BJ (cell line): ENCODE results near the gene ANO10. TPM values are rescaled to one million over a fixed set of nuclear protein-coding genes. Genes with fewer than 3 reads are reported as not detected.

Source experiments
- CTCF ChIA-PET: fragments of 350-600 bp; formaldehyde crosslinking; extraction: SDS; loops from one replicate; lab custom pipeline; 2021; ENCODE audit warnings: antibody characterized with exemption, inconsistent platforms; lab: Yijun Ruan, JAX
- POLR2A ChIA-PET: fragments of 300-600 bp; sonication (Branson Sonifier 250); formaldehyde crosslinking; extraction: SDS; loops from one replicate; lab custom pipeline; 2021; ENCODE audit warnings: antibody characterized with exemption; lab: Charles Lee
- DNase-seq: peaks from one replicate; pipeline ENCODE4 v3.0.0-alpha.2; 2011; ENCODE audit warnings: low read depth
- H3K27me3 ChIP-seq: 2 replicates; pipeline ENCODE4 v1.6.0; 2011; ENCODE audit warnings: low read length; ENCODE audit not compliant: control insufficient read depth, insufficient read depth
- H3K36me3 ChIP-seq: 2 replicates; pipeline ENCODE4 v1.5.1; 2011; ENCODE audit warnings: low read length; ENCODE audit not compliant: control insufficient read depth, insufficient read depth
- H3K4me3 ChIP-seq: 2 replicates; pipeline ENCODE4 v1.5.1; 2011; ENCODE audit warnings: low read depth, mild to moderate bottlenecking, control low read depth, low read length
- polyA plus RNA-seq: library from polyadenylated mRNA; depleted of rRNA; stranded (reverse); fragments of >200 nt; gene quantifications from 2 replicates; pipeline ENCODE4 v1.2.3, GENCODE V29; 2011; rRNA removed
- small RNA-seq: library from RNA; depleted of rRNA; stranded (forward); fragments of <200 nt; gene quantifications from one replicate; pipeline ENCODE3, GENCODE V24; 2012; ENCODE audit warnings: low replicate concordance, low read depth; ENCODE audit not compliant: insufficient read length
- TF ChIP-seq, protein P1 (sequence below): IDR thresholded peaks from 2 replicates; pipeline ENCODE4 v1.5.1; 2011; ENCODE audit warnings: low read depth, mild to moderate bottlenecking, control low read depth, inconsistent platforms, low read length, moderate library complexity; ENCODE audit not compliant: insufficient read depth

Gene ANO10
- polyA plus RNA-seq, 1 experiment = 36.6 TPM

DNA sequence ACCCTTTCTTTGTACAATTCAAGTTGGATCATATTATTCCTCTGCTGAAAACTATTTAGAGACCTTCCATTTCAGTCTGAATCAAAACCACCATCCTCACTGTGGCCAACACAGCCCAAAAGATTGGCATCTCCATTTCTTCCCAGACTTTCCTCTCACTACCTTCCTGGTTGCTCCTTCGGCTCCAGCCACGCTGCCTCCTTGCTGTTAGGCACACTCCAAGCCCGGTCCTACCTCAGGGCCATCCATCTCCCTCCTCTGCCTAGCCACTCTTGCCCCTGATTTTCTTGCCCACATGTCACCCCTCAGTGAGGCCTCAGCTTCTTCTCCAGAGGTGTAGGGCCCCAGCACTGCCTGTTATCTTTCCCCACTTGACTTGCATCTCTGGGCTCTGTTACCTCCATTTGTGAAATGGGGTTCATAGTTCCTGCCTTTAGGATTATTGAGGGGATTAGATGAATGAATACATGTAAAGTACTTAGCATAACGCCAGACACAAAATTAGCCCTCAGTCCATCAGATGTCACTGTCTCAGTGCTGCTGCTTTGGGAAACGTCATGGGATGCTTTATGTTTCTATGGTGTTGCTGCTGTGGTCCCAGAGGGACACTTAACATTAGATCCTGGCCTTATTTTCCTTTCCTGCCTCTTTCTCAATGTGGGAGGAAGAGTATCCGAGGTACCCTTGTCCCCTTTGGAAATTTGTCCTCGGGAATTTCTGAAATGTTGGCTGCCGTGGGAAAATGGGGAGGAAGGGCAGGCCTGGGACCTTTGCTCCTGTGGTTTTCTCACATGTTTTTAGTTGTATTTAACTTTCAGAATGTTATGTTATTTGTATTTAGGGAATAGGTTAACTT is 304.1 kb downstream of the ANO10 start:
- CTCF ChIA-PET = interaction anchor here (0.7 kb wide), 1 partner anchor 153 kb away, joined by 4 read pairs; no protein-coding TSS in a partner anchor
- TF ChIP-seq, protein P1, sequence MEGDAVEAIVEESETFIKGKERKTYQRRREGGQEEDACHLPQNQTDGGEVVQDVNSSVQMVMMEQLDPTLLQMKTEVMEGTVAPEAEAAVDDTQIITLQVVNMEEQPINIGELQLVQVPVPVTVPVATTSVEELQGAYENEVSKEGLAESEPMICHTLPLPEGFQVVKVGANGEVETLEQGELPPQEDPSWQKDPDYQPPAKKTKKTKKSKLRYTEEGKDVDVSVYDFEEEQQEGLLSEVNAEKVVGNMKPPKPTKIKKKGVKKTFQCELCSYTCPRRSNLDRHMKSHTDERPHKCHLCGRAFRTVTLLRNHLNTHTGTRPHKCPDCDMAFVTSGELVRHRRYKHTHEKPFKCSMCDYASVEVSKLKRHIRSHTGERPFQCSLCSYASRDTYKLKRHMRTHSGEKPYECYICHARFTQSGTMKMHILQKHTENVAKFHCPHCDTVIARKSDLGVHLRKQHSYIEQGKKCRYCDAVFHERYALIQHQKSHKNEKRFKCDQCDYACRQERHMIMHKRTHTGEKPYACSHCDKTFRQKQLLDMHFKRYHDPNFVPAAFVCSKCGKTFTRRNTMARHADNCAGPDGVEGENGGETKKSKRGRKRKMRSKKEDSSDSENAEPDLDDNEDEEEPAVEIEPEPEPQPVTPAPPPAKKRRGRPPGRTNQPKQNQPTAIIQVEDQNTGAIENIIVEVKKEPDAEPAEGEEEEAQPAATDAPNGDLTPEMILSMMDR = no peak
- DNase-seq = no peak

DNA sequence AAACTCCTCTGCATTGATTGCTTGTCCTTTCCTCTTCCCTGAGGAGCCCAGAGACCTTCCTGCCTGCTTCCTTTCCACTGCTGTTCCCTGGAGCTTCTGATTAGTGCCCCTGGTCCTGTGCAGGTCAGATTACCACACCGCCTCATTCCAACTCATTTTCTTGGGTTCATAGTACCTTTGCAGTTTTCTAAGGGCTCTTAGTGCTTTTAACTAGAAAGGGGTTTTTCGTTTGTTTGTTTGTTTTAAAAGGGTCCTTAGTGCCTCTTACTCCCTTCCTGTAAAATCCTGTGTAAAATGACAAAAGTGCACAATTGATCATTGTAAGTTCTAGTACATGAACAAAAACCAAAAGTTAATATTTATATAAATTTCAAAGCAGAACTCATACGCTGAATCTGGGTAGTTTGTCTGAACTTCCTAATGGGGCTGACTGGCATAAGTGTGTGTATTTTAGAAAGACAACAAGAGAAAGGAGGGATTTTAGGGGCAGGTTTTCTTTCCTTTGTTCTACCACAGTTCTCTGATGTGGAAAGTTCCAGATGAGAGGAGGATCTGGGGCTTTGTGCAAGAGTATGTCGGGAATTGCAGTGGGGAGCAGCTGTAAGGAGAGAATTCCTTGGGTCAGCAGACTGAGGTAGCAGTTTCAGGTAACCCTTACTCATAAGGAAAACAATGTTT is 304.9 kb downstream of the ANO10 start:
- Histone ChIP-seq H3K36me3 (peaks cover 3% of the 10 kb centered on the region; the same call in 1 of the 2 replicates), H3K27me3 (no peaks in the 10 kb centered on the region), H3K4me3 (no peak overlapping the region)
- DNase-seq = no peak
- TF ChIP-seq, protein P1 = no peak
- ChIA-PET POLR2A (no interaction called here), CTCF (interaction anchor here (0.7 to 0.8 kb wide), 3 partner anchors 17 to 152 kb away, joined by 3 to 4 read pairs (median 3); no protein-coding TSS in a partner anchor)

More for the DNA sequence above, 304.1 kb downstream of the ANO10 start:
- H3K4me3 ChIP-seq = no peak overlapping the region
- H3K36me3 ChIP-seq = peaks cover 3% of the 10 kb centered on the region; the same call in 1 of the 2 replicates
- H3K27me3 ChIP-seq = no peaks in the 10 kb centered on the region
- POLR2A ChIA-PET = no interaction called here

Small RNAs within 50 kb of the gene (small RNA-seq; reads per million reads assigned to genes)
- gene RF00019 = not detected

Other genes with a start within 250 kb of the ANO10 start
- gene ABHD5, start 68.9 kb upstream of the ANO10 start, polyA plus RNA-seq = 18.2 and 33.7 TPM in 2 replicates